Measurements from ENCODE around the gene MZB1. TPM values are rescaled to one million over a fixed set of nuclear protein-coding genes. Genes with fewer than 3 reads are reported as not detected.

Gene MZB1
- not detected in 2 replicates for total RNA-seq (2014; rRNA removed; shearing (Covaris generic); ENCODE audit: low replicate concordance)

GRCh38 chr5:139389701-139390638, at the start of gene MZB1:
Gene MZB1 (minus strand): TSS chr5:139389913. CDS start chr5:139389856, 57 bp downstream.
- DNase-seq (ENCODE audit: low read depth): no peak
- in situ Hi-C loops (cut with HindIII; ENCODE audit: low pct_unique_long_range_greater_than_20kb, low sequenced_read_pairs): no loop called here

- DNase-seq (ENCODE audit: low read depth): peak; percentile 76
- in situ Hi-C loops (cut with HindIII; ENCODE audit: low pct_unique_long_range_greater_than_20kb, low sequenced_read_pairs): no loop called here
Observed at GRCh38 chr5:139439013-139439903, 49.5 kb upstream of the MZB1 start, which contains the start of gene DNAJC18. Gene DNAJC18 (minus strand): TSS chr5:139439525. CDS start chr5:139439445, 80 bp downstream.

GRCh38 chr5:139438707-139439012, 48.9 kb upstream of the MZB1 start:
- in situ Hi-C loops (cut with HindIII; ENCODE audit: low pct_unique_long_range_greater_than_20kb, low sequenced_read_pairs): no loop called here

GRCh38 chr5:139435676-139436075, 46.0 kb upstream of the MZB1 start:
- in situ Hi-C loops (cut with HindIII; ENCODE audit: low pct_unique_long_range_greater_than_20kb, low sequenced_read_pairs): no loop called here
- DNase-seq (ENCODE audit: low read depth): no peak

More at GRCh38 chr5:139438707-139439012, 48.9 kb upstream of the MZB1 start:
- peak; percentile 11 for DNase-seq (ENCODE audit: low read depth)

GRCh38 chr5:139431706-139432105, 42.0 kb upstream of the MZB1 start:
- in situ Hi-C loops (cut with HindIII; ENCODE audit: low pct_unique_long_range_greater_than_20kb, low sequenced_read_pairs): no loop called here
- no peak for DNase-seq (ENCODE audit: low read depth)

GRCh38 chr5:139430015-139430414, 40.3 kb upstream of the MZB1 start:
- in situ Hi-C loops (cut with HindIII; ENCODE audit: low pct_unique_long_range_greater_than_20kb, low sequenced_read_pairs): no loop called here
- DNase-seq (ENCODE audit: low read depth): no peak

GRCh38 chr5:139426203-139426885, 36.6 kb upstream of the MZB1 start:
- no peak for DNase-seq (ENCODE audit: low read depth)
- in situ Hi-C loops (cut with HindIII; ENCODE audit: low pct_unique_long_range_greater_than_20kb, low sequenced_read_pairs): no loop called here

- no peak for DNase-seq (ENCODE audit: low read depth)
- in situ Hi-C loops (cut with HindIII; ENCODE audit: low pct_unique_long_range_greater_than_20kb, low sequenced_read_pairs): no loop called here
Observed at GRCh38 chr5:139425497-139425896, 35.8 kb upstream of the MZB1 start.

GRCh38 chr5:139422307-139422893, 32.7 kb upstream of the MZB1 start:
- DNase-seq (ENCODE audit: low read depth): peak; percentile 43
- in situ Hi-C loops (cut with HindIII; ENCODE audit: low pct_unique_long_range_greater_than_20kb, low sequenced_read_pairs): loop anchor here (25.0 kb wide), 1 partner anchor 90 kb away; no protein-coding TSS in a partner anchor

GRCh38 chr5:139419226-139420192, 29.8 kb upstream of the MZB1 start:
- in situ Hi-C loops (cut with HindIII; ENCODE audit: low pct_unique_long_range_greater_than_20kb, low sequenced_read_pairs): loop anchor here (25.0 kb wide), 1 partner anchor 93 kb away; no protein-coding TSS in a partner anchor
- DNase-seq (ENCODE audit: low read depth): no peak

- DNase-seq (ENCODE audit: low read depth): no peak
- in situ Hi-C loops (cut with HindIII; ENCODE audit: low pct_unique_long_range_greater_than_20kb, low sequenced_read_pairs): loop anchor here (25.0 kb wide), 1 partner anchor 94 kb away; no protein-coding TSS in a partner anchor
Observed at GRCh38 chr5:139418793-139419192, 29.1 kb upstream of the MZB1 start.

GRCh38 chr5:139417214-139417613, 27.5 kb upstream of the MZB1 start:
- in situ Hi-C loops (cut with HindIII; ENCODE audit: low pct_unique_long_range_greater_than_20kb, low sequenced_read_pairs): loop anchor here (25.0 kb wide), 1 partner anchor 95 kb away; no protein-coding TSS in a partner anchor
- peak; percentile 14 for DNase-seq (ENCODE audit: low read depth)

- in situ Hi-C loops (cut with HindIII; ENCODE audit: low pct_unique_long_range_greater_than_20kb, low sequenced_read_pairs): loop anchor here (25.0 kb wide), 1 partner anchor 96 kb away; no protein-coding TSS in a partner anchor
- no peak for DNase-seq (ENCODE audit: low read depth)
Observed at GRCh38 chr5:139416651-139417050, 26.9 kb upstream of the MZB1 start.

GRCh38 chr5:139415869-139416268, 26.2 kb upstream of the MZB1 start:
- DNase-seq (ENCODE audit: low read depth): no peak
- in situ Hi-C loops (cut with HindIII; ENCODE audit: low pct_unique_long_range_greater_than_20kb, low sequenced_read_pairs): loop anchor here (25.0 kb wide), 1 partner anchor 96 kb away; no protein-coding TSS in a partner anchor

GRCh38 chr5:139415221-139415861, 25.6 kb upstream of the MZB1 start:
- DNase-seq (ENCODE audit: low read depth): no peak
- in situ Hi-C loops (cut with HindIII; ENCODE audit: low pct_unique_long_range_greater_than_20kb, low sequenced_read_pairs): loop anchor here (25.0 kb wide), 1 partner anchor 97 kb away; no protein-coding TSS in a partner anchor

- DNase-seq (ENCODE audit: low read depth): no peak
- in situ Hi-C loops (cut with HindIII; ENCODE audit: low pct_unique_long_range_greater_than_20kb, low sequenced_read_pairs): loop anchor here (25.0 kb wide), 1 partner anchor 98 kb away; no protein-coding TSS in a partner anchor
Observed at GRCh38 chr5:139414581-139415130, 24.9 kb upstream of the MZB1 start.

All from Caki2 (cell line).